Activated CD8-positive, alpha-beta T cell treated with anti-CD3 and anti-CD28 coated beads for 36 hours (primary cell): ENCODE results near the gene SAP30L. TPM values are rescaled to one million over a fixed set of nuclear protein-coding genes. Genes with fewer than 3 reads are reported as not detected.

Source experiments
- ATAC-seq: fragments of 200-7000 bp; cut with Tn5 transposase; one replicate; pipeline ENCODE4 v1.10.0; 2021; ENCODE audit warnings: mild to moderate bottlenecking, moderate library complexity
- CTCF ChIA-PET: fragments of 350-600 bp; sonication (Branson Sonifier 250); formaldehyde crosslinking; loops from one replicate; lab custom pipeline; 2021; ENCODE audit warnings: antibody characterized with exemption; lab: Charles Lee
- POLR2A ChIA-PET: fragments of 350-600 bp; sonication (Branson Sonifier 250); formaldehyde crosslinking; loops from one replicate; lab custom pipeline; 2021; ENCODE audit warnings: antibody characterized with exemption; lab: Charles Lee
- DNase-seq: peaks from one replicate; pipeline ENCODE4 v3.0.0-alpha.2; 2020
- H3K27ac Mint-ChIP-seq: one replicate; pipeline ENCODE4 v1.8.0; 2021; ENCODE audit warnings: mild to moderate bottlenecking, mixed read lengths
- H3K27me3 Mint-ChIP-seq: one replicate; pipeline ENCODE4 v1.8.0; 2021; ENCODE audit warnings: mixed read lengths
- H3K36me3 Mint-ChIP-seq: one replicate; pipeline ENCODE4 v1.8.0; 2021; ENCODE audit warnings: low read depth, mixed read lengths
- H3K4me1 Mint-ChIP-seq: one replicate; pipeline ENCODE4 v1.8.0; 2021; ENCODE audit warnings: low read depth, mixed read lengths
- H3K4me3 Mint-ChIP-seq: one replicate; pipeline ENCODE4 v1.8.0; 2021; ENCODE audit warnings: mild to moderate bottlenecking, moderate library complexity, mixed read lengths
- H3K9me3 Mint-ChIP-seq: one replicate; pipeline ENCODE4 v1.8.0; 2021; ENCODE audit warnings: mixed read lengths
- CTCF ChIP-seq: fragments of 200-600 bp; IDR thresholded peaks from one replicate; pipeline ENCODE4 v1.8.0; 2022; ENCODE audit warnings: antibody characterized with exemption, mild to moderate bottlenecking
- intact Hi-C: fragments of 100-400 bp; cut with micrococcal nuclease; formaldehyde crosslinking; loops from one replicate; pipeline ENCODE4 v1.10.0; 2022
- total RNA-seq, 2 experiments: library from RNA; stranded (reverse); gene quantifications; one replicate each; pipeline ENCODE4 v1.2.3, GENCODE V29; 2021

SAP30L gene
- total RNA-seq, 2 experiments from 2014 or later, result 24.6 to 31.7 TPM

GRCh38 chr5:154509784-154510555, 64.2 kb downstream of the SAP30L start:
- POLR2A ChIA-PET, result no interaction called here
- Mint-ChIP-seq H3K4me3 (no peak overlapping the region), H3K36me3 (no peaks in the 10 kb centered on the region), H3K9me3 (no peaks in the 10 kb centered on the region), H3K27me3 (peaks cover 31% of the 10 kb centered on the region), H3K4me1 (peaks cover 14% of the 10 kb centered on the region), H3K27ac (no peak overlapping the region)
- no peak for TF ChIP-seq CTCF
- CTCF ChIA-PET, result interaction anchor here (3.5 kb wide), 1 partner anchor 11 kb away, joined by 25 read pairs; no protein-coding TSS in a partner anchor
- intact Hi-C loops, result no loop called here
- no peak for DNase-seq
- no peak for ATAC-seq

Other genes with a start within 250 kb of the SAP30L start
- not detected for gene HAND1, start 32.2 kb downstream of the SAP30L start, total RNA-seq